ENCODE data around the gene GPX2.
"Not testable (repeated sequence)": the region's sequence is repeated elsewhere in the genome, so short reads cannot be mapped to it uniquely, and the experiment has no call there.

GPX2 gene

GRCh38 chr14:64927031-64927430 is 15.5 kb downstream of the GPX2 start:
- H3K27ac ChIP-seq (ENCODE audit: low read length), result no peak overlapping the region
- no peak overlapping the region for H3K9ac ChIP-seq (ENCODE audit: low read length in 2 of 2)
- no peaks in the 10 kb centered on the region for H3K27me3 ChIP-seq (ENCODE audit: control insufficient read depth in 1 of 2, insufficient read depth in 2 of 2, low read length in 2 of 2)
- no peaks in the 10 kb centered on the region for H3K9me3 ChIP-seq (ENCODE audit: control insufficient read depth in 2 of 2, low read length in 2 of 2)
- H3K4me1 ChIP-seq (ENCODE audit: control insufficient read depth, insufficient read depth, low read length), result peaks cover 9% of the 10 kb centered on the region
- H3K36me3 ChIP-seq (ENCODE audit: control insufficient read depth in 2 of 2, insufficient read depth in 2 of 2, low read length in 2 of 2), result peaks cover 18 to 23% of the 10 kb centered on the region in 2 donors
- H3K4me3 ChIP-seq (ENCODE audit: low read length in 2 of 2), result no peak overlapping the region

- H3K36me3 ChIP-seq (ENCODE audit: control insufficient read depth in 2 of 2, insufficient read depth in 2 of 2, low read length in 2 of 2), result peaks cover 18 to 23% of the 10 kb centered on the region in 2 donors
- no peaks in the 10 kb centered on the region for H3K9me3 ChIP-seq (ENCODE audit: control insufficient read depth in 2 of 2, low read length in 2 of 2)
- H3K4me3 ChIP-seq (ENCODE audit: low read length in 2 of 2), result no peak overlapping the region
- no peak overlapping the region for H3K27ac ChIP-seq (ENCODE audit: low read length)
- no peak overlapping the region for H3K9ac ChIP-seq (ENCODE audit: low read length in 2 of 2)
- H3K27me3 ChIP-seq (ENCODE audit: control insufficient read depth in 1 of 2, insufficient read depth in 2 of 2, low read length in 2 of 2), result no peaks in the 10 kb centered on the region
- H3K4me1 ChIP-seq (ENCODE audit: control insufficient read depth, insufficient read depth, low read length), result peaks cover 9% of the 10 kb centered on the region
Measured at GRCh38 chr14:64926398-64926995, 16.0 kb downstream of the GPX2 start.

GRCh38 chr14:64923015-64923414 is 19.5 kb downstream of the GPX2 start:
- Histone ChIP-seq H3K36me3 (ENCODE audit: control insufficient read depth in 2 of 2, insufficient read depth in 2 of 2, low read length in 2 of 2) (peaks cover 8 to 21% of the 10 kb centered on the region in 2 donors), H3K27me3 (ENCODE audit: control insufficient read depth in 1 of 2, insufficient read depth in 2 of 2, low read length in 2 of 2) (no peaks in the 10 kb centered on the region), H3K27ac (ENCODE audit: low read length) (no peak overlapping the region), H3K4me1 (ENCODE audit: control insufficient read depth, insufficient read depth, low read length) (no peaks in the 10 kb centered on the region), H3K9me3 (ENCODE audit: control insufficient read depth in 2 of 2, low read length in 2 of 2) (no peaks in the 10 kb centered on the region), H3K4me3 (ENCODE audit: low read length in 2 of 2) (no peak overlapping the region), H3K9ac (ENCODE audit: low read length in 2 of 2) (no peak overlapping the region)

- Histone ChIP-seq H3K27me3 (ENCODE audit: control insufficient read depth in 1 of 2, insufficient read depth in 2 of 2, low read length in 2 of 2) (no peaks in the 10 kb centered on the region), H3K9me3 (ENCODE audit: control insufficient read depth in 2 of 2, low read length in 2 of 2) (no peaks in the 10 kb centered on the region), H3K36me3 (ENCODE audit: control insufficient read depth in 2 of 2, insufficient read depth in 2 of 2, low read length in 2 of 2) (peaks cover 5 to 10% of the 10 kb centered on the region in 2 donors), H3K4me3 (ENCODE audit: low read length in 2 of 2) (no peak overlapping the region), H3K9ac (ENCODE audit: low read length in 2 of 2) (no peak overlapping the region), H3K4me1 (ENCODE audit: control insufficient read depth, insufficient read depth, low read length) (peaks cover under 1% of the 10 kb centered on the region), H3K27ac (ENCODE audit: low read length) (no peak overlapping the region)
Measured at GRCh38 chr14:64920465-64920864, 22.1 kb downstream of the GPX2 start.

GRCh38 chr14:64919618-64920017 is 22.9 kb downstream of the GPX2 start:
- Histone ChIP-seq H3K9me3 (ENCODE audit: control insufficient read depth in 2 of 2, low read length in 2 of 2) (no peaks in the 10 kb centered on the region), H3K27me3 (ENCODE audit: control insufficient read depth in 1 of 2, insufficient read depth in 2 of 2, low read length in 2 of 2) (no peaks in the 10 kb centered on the region), H3K4me3 (ENCODE audit: low read length in 2 of 2) (no peak overlapping the region), H3K4me1 (ENCODE audit: control insufficient read depth, insufficient read depth, low read length) (peaks cover 8% of the 10 kb centered on the region), H3K9ac (ENCODE audit: low read length in 2 of 2) (no peak overlapping the region), H3K36me3 (ENCODE audit: control insufficient read depth in 2 of 2, insufficient read depth in 2 of 2, low read length in 2 of 2) (peaks cover 1 to 7% of the 10 kb centered on the region in 2 donors), H3K27ac (ENCODE audit: low read length) (no peak overlapping the region)

GRCh38 chr14:64919215-64919614 is 23.3 kb downstream of the GPX2 start:
- Histone ChIP-seq H3K9ac (ENCODE audit: low read length in 2 of 2) (no peak overlapping the region), H3K27me3 (ENCODE audit: control insufficient read depth in 1 of 2, insufficient read depth in 2 of 2, low read length in 2 of 2) (no peaks in the 10 kb centered on the region), H3K4me1 (ENCODE audit: control insufficient read depth, insufficient read depth, low read length) (peaks cover 8% of the 10 kb centered on the region), H3K36me3 (ENCODE audit: control insufficient read depth in 2 of 2, insufficient read depth in 2 of 2, low read length in 2 of 2) (peaks cover 0 to 3% of the 10 kb centered on the region in 2 donors), H3K4me3 (ENCODE audit: low read length in 2 of 2) (no peak overlapping the region), H3K27ac (ENCODE audit: low read length) (no peak overlapping the region), H3K9me3 (ENCODE audit: control insufficient read depth in 2 of 2, low read length in 2 of 2) (no peaks in the 10 kb centered on the region)

GRCh38 chr14:64918216-64918615 is 24.3 kb downstream of the GPX2 start:
- Histone ChIP-seq H3K4me1 (ENCODE audit: control insufficient read depth, insufficient read depth, low read length) (peaks cover 8% of the 10 kb centered on the region), H3K27me3 (ENCODE audit: control insufficient read depth in 1 of 2, insufficient read depth in 2 of 2, low read length in 2 of 2) (no peaks in the 10 kb centered on the region), H3K27ac (ENCODE audit: low read length) (no peak overlapping the region), H3K9me3 (ENCODE audit: control insufficient read depth in 2 of 2, low read length in 2 of 2) (no peaks in the 10 kb centered on the region), H3K4me3 (ENCODE audit: low read length in 2 of 2) (no peak overlapping the region), H3K36me3 (ENCODE audit: control insufficient read depth in 2 of 2, insufficient read depth in 2 of 2, low read length in 2 of 2) (no peaks in the 10 kb centered on the region), H3K9ac (ENCODE audit: low read length in 2 of 2) (no peak overlapping the region)

GRCh38 chr14:64915797-64916196 is 26.7 kb downstream of the GPX2 start:
- peak overlapping the region; percentile 4 to 95 for H3K4me3 ChIP-seq (ENCODE audit: low read length in 2 of 2)
- H3K9me3 ChIP-seq (ENCODE audit: control insufficient read depth in 2 of 2, low read length in 2 of 2), result no peaks in the 10 kb centered on the region
- no peak overlapping the region for H3K27ac ChIP-seq (ENCODE audit: low read length)
- peaks cover 8% of the 10 kb centered on the region for H3K4me1 ChIP-seq (ENCODE audit: control insufficient read depth, insufficient read depth, low read length)
- no peaks in the 10 kb centered on the region for H3K36me3 ChIP-seq (ENCODE audit: control insufficient read depth in 2 of 2, insufficient read depth in 2 of 2, low read length in 2 of 2)
- H3K27me3 ChIP-seq (ENCODE audit: control insufficient read depth in 1 of 2, insufficient read depth in 2 of 2, low read length in 2 of 2), result no peaks in the 10 kb centered on the region
- H3K9ac ChIP-seq (ENCODE audit: low read length in 2 of 2), result no peak overlapping the region

- Histone ChIP-seq H3K9ac (ENCODE audit: low read length in 2 of 2) (peak overlapping the region; percentile 99), H3K9me3 (ENCODE audit: control insufficient read depth in 2 of 2, low read length in 2 of 2) (no peaks in the 10 kb centered on the region), H3K4me1 (ENCODE audit: control insufficient read depth, insufficient read depth, low read length) (peaks cover 8% of the 10 kb centered on the region), H3K27ac (ENCODE audit: low read length) (peak overlapping the region; percentile 85), H3K4me3 (ENCODE audit: low read length in 2 of 2) (peak overlapping the region; percentile 95 to 97), H3K36me3 (ENCODE audit: control insufficient read depth in 2 of 2, insufficient read depth in 2 of 2, low read length in 2 of 2) (no peaks in the 10 kb centered on the region), H3K27me3 (ENCODE audit: control insufficient read depth in 1 of 2, insufficient read depth in 2 of 2, low read length in 2 of 2) (no peaks in the 10 kb centered on the region)
Measured at GRCh38 chr14:64915029-64915424, 27.5 kb downstream of the GPX2 start.

- peaks cover 8% of the 10 kb centered on the region for H3K4me1 ChIP-seq (ENCODE audit: control insufficient read depth, insufficient read depth, low read length)
- no peaks in the 10 kb centered on the region for H3K27me3 ChIP-seq (ENCODE audit: control insufficient read depth in 1 of 2, insufficient read depth in 2 of 2, low read length in 2 of 2)
- no peaks in the 10 kb centered on the region for H3K9me3 ChIP-seq (ENCODE audit: control insufficient read depth in 2 of 2, low read length in 2 of 2)
- H3K9ac ChIP-seq (ENCODE audit: low read length in 2 of 2), result peak within 1 kb of the TSS; percentile 99
- H3K36me3 ChIP-seq (ENCODE audit: control insufficient read depth in 2 of 2, insufficient read depth in 2 of 2, low read length in 2 of 2), result no peaks in the 10 kb centered on the region
- peak within 1 kb of the TSS; percentile 95 to 97 for H3K4me3 ChIP-seq (ENCODE audit: low read length in 2 of 2)
- H3K27ac ChIP-seq (ENCODE audit: low read length), result peak within 1 kb of the TSS; percentile 85
Measured at GRCh38 chr14:64914237-64915028, 28.1 kb downstream of the GPX2 start, which contains the start of gene CHURC1. Gene CHURC1, plus strand, starts transcription at chr14:64914455. Its CDS starts 41 bp downstream, at chr14:64914496.

GRCh38 chr14:64913477-64913876 is 29.1 kb downstream of the GPX2 start:
- H3K4me3 ChIP-seq (ENCODE audit: low read length in 2 of 2), result peak overlapping the region in 1 of 2 donors; percentile 97
- H3K27me3 ChIP-seq (ENCODE audit: control insufficient read depth in 1 of 2, insufficient read depth in 2 of 2, low read length in 2 of 2); H3K36me3 ChIP-seq (ENCODE audit: control insufficient read depth in 2 of 2, insufficient read depth in 2 of 2, low read length in 2 of 2); H3K27ac ChIP-seq (ENCODE audit: low read length); H3K9me3 ChIP-seq (ENCODE audit: control insufficient read depth in 2 of 2, low read length in 2 of 2); H3K4me1 ChIP-seq (ENCODE audit: control insufficient read depth, insufficient read depth, low read length); H3K9ac ChIP-seq (ENCODE audit: low read length in 2 of 2): not testable (repeated sequence)

Measured in stomach smooth muscle (tissue), 2 donors.